Neuronal stem cell (in vitro differentiated cells): ENCODE measurements around the gene LIMK2.
"Not testable (repeated sequence)": the region's sequence is repeated elsewhere in the genome, so short reads cannot be mapped to it uniquely, and the experiment has no call there.

ENCODE experiments used
- DNase-seq: peaks from one replicate; pipeline ENCODE4 v3.0.0-alpha.2; 2013; ENCODE audit warnings: low spot score
- H2AFZ ChIP-seq: one replicate; pipeline ENCODE4 v1.6.1; 2013; ENCODE audit warnings: mild to moderate bottlenecking, low read length, inconsistent platforms
- H2AK5ac ChIP-seq: 2 replicates; pipeline ENCODE4 v1.6.1; 2013; ENCODE audit warnings: low read depth, mild to moderate bottlenecking, inconsistent platforms, low read length, moderate library complexity, mixed read lengths
- H2BK120ac ChIP-seq: 2 replicates; pipeline ENCODE4 v1.6.1; 2013; ENCODE audit warnings: low read depth, mild to moderate bottlenecking, inconsistent platforms, low read length, moderate library complexity, mixed read lengths
- H2BK12ac ChIP-seq: one replicate; pipeline ENCODE4 v1.6.1; 2013; ENCODE audit warnings: low read length, inconsistent platforms
- H2BK15ac ChIP-seq: 2 replicates; pipeline ENCODE4 v1.6.1; 2013; ENCODE audit warnings: mild to moderate bottlenecking, low read length, inconsistent platforms, mixed read lengths
- H2BK5ac ChIP-seq: one replicate; pipeline ENCODE4 v1.6.1; 2013; ENCODE audit warnings: inconsistent platforms, mild to moderate bottlenecking, low read length, moderate library complexity
- H3K14ac ChIP-seq: one replicate; pipeline ENCODE4 v1.6.1; 2013; ENCODE audit warnings: low read length, inconsistent platforms
- H3K18ac ChIP-seq: 2 replicates; pipeline ENCODE4 v1.6.1; 2013; ENCODE audit warnings: low read length, inconsistent platforms
- H3K23ac ChIP-seq: 2 replicates; pipeline ENCODE4 v1.6.1; 2013; ENCODE audit warnings: low read depth, mild to moderate bottlenecking, mixed read lengths, low read length, inconsistent platforms; ENCODE audit not compliant: poor library complexity
- H3K27ac ChIP-seq: replicated peaks from 3 replicates; pipeline ENCODE4 v1.5.1; 2013; ENCODE audit warnings: low read length, inconsistent platforms
- H3K27me3 ChIP-seq, 3 experiments: 2 replicates each; pipeline ENCODE4 v1.6.1; 2013; ENCODE audit warnings: low read length in 3 of 3, mild to moderate bottlenecking in 2 of 3, inconsistent platforms in 1 of 3, low read depth in 1 of 3, mixed read lengths in 1 of 3, moderate library complexity in 1 of 3; ENCODE audit not compliant: control insufficient read depth in 3 of 3, insufficient read depth in 3 of 3
- H3K36me3 ChIP-seq, 2 donors: replicated peaks in 1 of 2; 2 replicates each; pipeline ENCODE4 v1.6.1; 2013; ENCODE audit warnings: low read length in 2 of 2; ENCODE audit not compliant: control insufficient read depth in 2 of 2, insufficient read depth in 2 of 2
- H3K4ac ChIP-seq: 2 replicates; pipeline ENCODE4 v1.6.1; 2013; ENCODE audit warnings: inconsistent platforms, mild to moderate bottlenecking, low read length, moderate library complexity
- H3K4me1 ChIP-seq, 2 donors: 1 replicate in 1 of 2; 2 replicates in 1 of 2; pipeline ENCODE4 v1.6.1; 2013; ENCODE audit warnings: low read length in 2 of 2, low read depth in 1 of 2; ENCODE audit not compliant: control insufficient read depth in 2 of 2, insufficient read depth in 1 of 2
- H3K4me2 ChIP-seq: one replicate; pipeline ENCODE4 v1.6.1; 2013; ENCODE audit warnings: mild to moderate bottlenecking, low read length, inconsistent platforms; ENCODE audit not compliant: insufficient read depth, poor library complexity, severe bottlenecking
- H3K4me3 ChIP-seq, 2 donors: 2 replicates each; pipeline ENCODE4 v1.5.1; 2013; ENCODE audit warnings: low read length in 2 of 2, mild to moderate bottlenecking in 2 of 2, inconsistent platforms in 1 of 2, moderate library complexity in 1 of 2
- H3K79me1 ChIP-seq: one replicate; pipeline ENCODE4 v1.6.1; 2013; ENCODE audit warnings: low read depth, mild to moderate bottlenecking, inconsistent platforms, low read length, moderate library complexity
- H3K9ac ChIP-seq: one replicate; pipeline ENCODE4 v1.6.1; 2013; ENCODE audit warnings: mild to moderate bottlenecking, low read depth, low read length, inconsistent platforms; ENCODE audit not compliant: poor library complexity
- H3K9me3 ChIP-seq, 2 donors: replicated peaks in 1 of 2; 2 replicates each; pipeline versions ENCODE3 to v1.6.1; 2013; ENCODE audit warnings: low read length in 2 of 2, mild to moderate bottlenecking in 2 of 2, inconsistent platforms in 1 of 2, low read depth in 1 of 2, mixed read lengths in 1 of 2, moderate library complexity in 1 of 2; ENCODE audit not compliant: control insufficient read depth in 2 of 2, insufficient read depth in 1 of 2
- H4K8ac ChIP-seq: one replicate; pipeline ENCODE4 v1.6.1; 2013; ENCODE audit warnings: low read depth, mild to moderate bottlenecking, inconsistent platforms, low read length, moderate library complexity
- H4K91ac ChIP-seq: one replicate; pipeline ENCODE4 v1.6.1; 2013; ENCODE audit warnings: low read length, low read depth, mild to moderate bottlenecking, inconsistent platforms; ENCODE audit not compliant: poor library complexity
- WGBS, 2 donors: extraction: QIAGEN DNeasy Blood & Tissue Kit; methylation state at CpG; one replicate each; pipeline ENCODE4 v1.1.7; 2013; ENCODE audit warnings: missing lambda C conversion rate in 2 of 2, mixed read lengths in 1 of 2; ENCODE audit not compliant: insufficient read length in 2 of 2, insufficient replicate concordance in 1 of 2; ENCODE audit errors: extremely low coverage in 2 of 2; 5-methylcytosine and 5-hydroxymethylcytosine counted together

The LIMK2 gene

GRCh38 chr22:31313366-31314147 is 101.5 kb downstream of the LIMK2 start:
- Histone ChIP-seq H3K4me3 (no peak overlapping the region), H3K14ac (no peak overlapping the region), H3K23ac (no peak overlapping the region), H3K4me2 (no peak overlapping the region), H4K8ac (no peak overlapping the region), H3K27ac (no peak overlapping the region), H3K4ac (no peak overlapping the region), H3K4me1 (peaks cover 1 to 3% of the 10 kb centered on the region in 2 donors), H3K9ac (no peak overlapping the region), H3K9me3 (peaks cover 0 to 8% of the 10 kb centered on the region in 2 donors), H3K79me1 (no peaks in the 10 kb centered on the region), H3K36me3 (no peaks in the 10 kb centered on the region), H3K27me3 (no peaks in the 10 kb centered on the region), H2BK15ac (no peak overlapping the region), H3K18ac (peak overlapping the region; percentile 42), H2AFZ (peak overlapping the region; percentile 80), H2BK120ac (no peak overlapping the region), H4K91ac (no peak overlapping the region), H2AK5ac (no peak overlapping the region), H2BK12ac (no peak overlapping the region), H2BK5ac (no peak overlapping the region)
- no CpG with 5 or more reads among the region's 6 CpGs for WGBS, 2 donors
- DNase-seq, result peak; percentile 54

GRCh38 chr22:31314220-31314619 is 102.1 kb downstream of the LIMK2 start:
- not testable (repeated sequence) for H3K4me1 ChIP-seq, H2BK12ac ChIP-seq, H3K4me2 ChIP-seq, H2AFZ ChIP-seq, H3K14ac ChIP-seq, H3K4me3 ChIP-seq, H4K8ac ChIP-seq, H3K27ac ChIP-seq, H2BK15ac ChIP-seq, DNase-seq, H2BK120ac ChIP-seq, H2BK5ac ChIP-seq, H3K36me3 ChIP-seq, H3K27me3 ChIP-seq, H2AK5ac ChIP-seq, H3K9me3 ChIP-seq, H3K79me1 ChIP-seq, H3K23ac ChIP-seq, H4K91ac ChIP-seq, H3K4ac ChIP-seq, H3K18ac ChIP-seq, H3K9ac ChIP-seq
- no CpG with 5 or more reads among the region's 1 CpG for WGBS, 2 donors

GRCh38 chr22:31321421-31321820 is 109.3 kb downstream of the LIMK2 start:
- no peak for DNase-seq
- Histone ChIP-seq H3K23ac (no peak overlapping the region), H3K27me3 (no peaks in the 10 kb centered on the region), H3K79me1 (no peaks in the 10 kb centered on the region), H3K4me3 (no peak overlapping the region), H2BK15ac (no peak overlapping the region), H3K18ac (no peak overlapping the region), H3K27ac (no peak overlapping the region), H2AFZ (no peak overlapping the region), H3K4me1 (no peaks in the 10 kb centered on the region), H3K14ac (no peak overlapping the region), H3K9ac (no peak overlapping the region), H4K91ac (no peak overlapping the region), H3K9me3 (peaks cover 0 to under 1% of the 10 kb centered on the region in 2 donors), H3K4me2 (no peak overlapping the region), H2BK12ac (no peak overlapping the region), H4K8ac (no peak overlapping the region), H3K36me3 (peaks cover 12 to 47% of the 10 kb centered on the region in 2 donors), H3K4ac (no peak overlapping the region), H2AK5ac (no peak overlapping the region), H2BK120ac (no peak overlapping the region), H2BK5ac (no peak overlapping the region)
- no CpG with 5 or more reads among the region's 4 CpGs for WGBS, 2 donors

- Histone ChIP-seq H2AK5ac (no peak overlapping the region), H2BK120ac (no peak overlapping the region), H3K36me3 (peaks cover 33 to 71% of the 10 kb centered on the region in 2 donors), H3K4me3 (no peak overlapping the region), H3K9me3 (no peaks in the 10 kb centered on the region), H4K8ac (no peak overlapping the region), H4K91ac (no peak overlapping the region), H2BK15ac (no peak overlapping the region), H3K27me3 (no peaks in the 10 kb centered on the region), H3K9ac (no peak overlapping the region), H3K18ac (no peak overlapping the region), H2BK5ac (no peak overlapping the region), H2BK12ac (no peak overlapping the region), H3K14ac (no peak overlapping the region), H3K4me1 (no peaks in the 10 kb centered on the region), H3K23ac (no peak overlapping the region), H3K79me1 (peaks cover 8% of the 10 kb centered on the region), H2AFZ (no peak overlapping the region), H3K4ac (no peak overlapping the region), H3K27ac (no peak overlapping the region), H3K4me2 (no peak overlapping the region)
- no peak for DNase-seq
- no CpG with 5 or more reads among the region's 8 CpGs for WGBS, 2 donors
These were observed 111.8 kb downstream of the LIMK2 start for GRCh38 chr22:31323578-31324550.
